KMS-11 (cell line): Measurements from ENCODE around the gene ATP10B.

Source experiments
- H2AFZ ChIP-seq: fragments of 200-600 bp; sonication (generic); 2 replicates; pipeline ENCODE4 v1.6.1; 2016; ENCODE audit warnings: antibody characterized with exemption, mixed run types, low read depth
- H3K27ac ChIP-seq: fragments of 200-600 bp; sonication (generic); 2 replicates; pipeline ENCODE4 v1.6.1; 2016; ENCODE audit warnings: mild to moderate bottlenecking, mixed run types
- H3K27me3 ChIP-seq: fragments of 200-600 bp; sonication (generic); 2 replicates; pipeline ENCODE4 v1.6.1; 2017; ENCODE audit warnings: mild to moderate bottlenecking, low read depth, mixed run types, moderate library complexity; ENCODE audit not compliant: insufficient read depth
- H3K36me3 ChIP-seq: fragments of 200-600 bp; sonication (generic); 2 replicates; pipeline ENCODE4 v1.6.1; 2017; ENCODE audit warnings: mild to moderate bottlenecking, mixed run types; ENCODE audit not compliant: insufficient read depth
- H3K4me1 ChIP-seq: fragments of 200-600 bp; sonication (generic); 2 replicates; pipeline ENCODE4 v1.6.1; 2016; ENCODE audit warnings: mild to moderate bottlenecking, low read depth, mixed run types; ENCODE audit not compliant: poor library complexity, severe bottlenecking
- H3K4me2 ChIP-seq: fragments of 200-600 bp; sonication (generic); 2 replicates; pipeline ENCODE4 v1.7.0; 2016; ENCODE audit warnings: mild to moderate bottlenecking, mixed run types
- H3K4me3 ChIP-seq: fragments of 200-600 bp; sonication (generic); IDR thresholded peaks from 2 replicates; pipeline ENCODE4 v1.6.1; 2017; ENCODE audit warnings: low read depth, low read length, mixed read lengths; ENCODE audit not compliant: insufficient read depth
- H3K79me2 ChIP-seq: fragments of 200-600 bp; sonication (generic); 2 replicates; pipeline ENCODE4 v1.6.1; 2016; ENCODE audit warnings: low read depth, mixed run types; ENCODE audit not compliant: insufficient read depth
- H3K9ac ChIP-seq: fragments of 200-600 bp; sonication (generic); 2 replicates; pipeline ENCODE4 v1.6.1; 2016; ENCODE audit warnings: mild to moderate bottlenecking, mixed run types
- H4K20me1 ChIP-seq: fragments of 200-600 bp; sonication (generic); 2 replicates; pipeline ENCODE4 v1.6.1; 2016; ENCODE audit warnings: mild to moderate bottlenecking, mixed run types; ENCODE audit not compliant: insufficient read depth
- TF ChIP-seq, protein P1 (sequence below): fragments of 200-600 bp; sonication (generic); conservative IDR thresholded peaks from 2 replicates; pipeline ENCODE4 v1.6.1; 2017; ENCODE audit warnings: low read depth, mild to moderate bottlenecking, antibody characterized with exemption, low read length, moderate library complexity, mixed read lengths

ATP10B gene

DNA sequence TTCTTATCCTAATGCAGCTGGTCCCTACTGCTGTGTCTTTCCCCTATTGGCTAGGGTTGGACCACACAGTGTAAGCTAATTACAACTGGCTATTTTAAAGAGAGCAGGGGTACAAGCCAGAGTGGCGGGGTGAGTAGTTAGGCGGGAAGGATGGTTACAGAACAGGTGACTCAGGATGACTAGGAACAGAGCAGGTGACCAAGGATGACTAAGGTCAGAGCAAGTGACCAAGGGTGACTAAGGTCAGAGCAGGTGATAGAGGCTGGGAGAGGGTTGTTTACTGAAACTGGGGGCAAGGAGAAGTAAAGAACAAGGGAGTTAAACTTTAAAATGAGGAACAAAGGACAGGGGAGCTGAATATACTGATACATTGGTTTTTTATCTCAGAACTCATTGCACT, 304.9 kb downstream of the ATP10B start:
- Histone ChIP-seq H3K4me2 (no peak overlapping the region), H3K79me2 (no peaks in the 10 kb centered on the region), H3K9ac (no peak overlapping the region), H3K27ac (no peak overlapping the region), H3K4me1 (no peaks in the 10 kb centered on the region), H2AFZ (no peak overlapping the region), H3K4me3 (no peak overlapping the region), H4K20me1 (no peaks in the 10 kb centered on the region), H3K36me3 (no peaks in the 10 kb centered on the region), H3K27me3 (no peaks in the 10 kb centered on the region)
- TF ChIP-seq, protein P1, sequence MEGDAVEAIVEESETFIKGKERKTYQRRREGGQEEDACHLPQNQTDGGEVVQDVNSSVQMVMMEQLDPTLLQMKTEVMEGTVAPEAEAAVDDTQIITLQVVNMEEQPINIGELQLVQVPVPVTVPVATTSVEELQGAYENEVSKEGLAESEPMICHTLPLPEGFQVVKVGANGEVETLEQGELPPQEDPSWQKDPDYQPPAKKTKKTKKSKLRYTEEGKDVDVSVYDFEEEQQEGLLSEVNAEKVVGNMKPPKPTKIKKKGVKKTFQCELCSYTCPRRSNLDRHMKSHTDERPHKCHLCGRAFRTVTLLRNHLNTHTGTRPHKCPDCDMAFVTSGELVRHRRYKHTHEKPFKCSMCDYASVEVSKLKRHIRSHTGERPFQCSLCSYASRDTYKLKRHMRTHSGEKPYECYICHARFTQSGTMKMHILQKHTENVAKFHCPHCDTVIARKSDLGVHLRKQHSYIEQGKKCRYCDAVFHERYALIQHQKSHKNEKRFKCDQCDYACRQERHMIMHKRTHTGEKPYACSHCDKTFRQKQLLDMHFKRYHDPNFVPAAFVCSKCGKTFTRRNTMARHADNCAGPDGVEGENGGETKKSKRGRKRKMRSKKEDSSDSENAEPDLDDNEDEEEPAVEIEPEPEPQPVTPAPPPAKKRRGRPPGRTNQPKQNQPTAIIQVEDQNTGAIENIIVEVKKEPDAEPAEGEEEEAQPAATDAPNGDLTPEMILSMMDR, result no peak

DNA sequence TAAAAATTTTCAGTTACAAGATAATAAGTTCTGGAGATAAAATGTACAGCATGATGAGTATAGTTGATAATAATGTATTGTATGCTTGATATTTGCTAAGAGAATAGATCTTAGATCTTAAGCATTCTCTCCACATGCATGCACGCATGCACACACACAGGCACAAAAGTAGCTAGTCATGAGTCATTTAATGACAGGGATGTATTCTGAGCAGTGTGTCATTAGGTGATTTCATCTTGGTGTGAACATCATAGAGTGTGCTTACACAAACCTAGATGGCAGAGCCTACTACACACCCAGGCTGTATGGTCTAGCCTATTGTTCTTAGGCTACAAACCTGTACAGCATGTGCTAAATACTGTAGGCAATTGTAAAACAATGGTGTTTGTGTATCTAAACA, 306.2 kb downstream of the ATP10B start:
- Histone ChIP-seq H4K20me1 (no peaks in the 10 kb centered on the region), H3K79me2 (no peaks in the 10 kb centered on the region), H3K27me3 (no peaks in the 10 kb centered on the region), H3K4me1 (no peaks in the 10 kb centered on the region), H3K4me2 (no peak overlapping the region), H3K4me3 (no peak overlapping the region), H3K9ac (no peak overlapping the region), H3K27ac (no peak overlapping the region), H2AFZ (no peak overlapping the region), H3K36me3 (no peaks in the 10 kb centered on the region)
- TF ChIP-seq, protein P1, result no peak

DNA sequence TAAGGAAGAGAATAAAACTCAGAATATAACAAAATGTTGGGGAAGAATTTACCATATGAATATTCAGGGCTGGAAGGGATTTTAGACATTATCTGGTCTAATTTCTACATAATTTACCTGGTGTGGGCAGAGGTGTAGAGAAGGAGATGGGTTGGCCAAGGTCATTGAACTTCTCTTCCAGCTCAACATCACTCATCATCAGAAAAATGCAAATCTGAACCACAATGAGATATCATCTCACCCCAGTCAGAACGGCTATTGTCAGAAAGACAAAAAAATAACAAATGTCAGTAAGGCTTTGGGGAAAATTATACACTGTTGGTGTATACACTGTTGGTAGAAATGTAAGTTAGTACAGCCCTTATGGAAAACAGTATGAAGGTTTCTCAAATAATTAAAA, 308.6 kb downstream of the ATP10B start:
- Histone ChIP-seq H3K4me3 (no peak overlapping the region), H3K4me1 (no peaks in the 10 kb centered on the region), H4K20me1 (no peaks in the 10 kb centered on the region), H3K79me2 (no peaks in the 10 kb centered on the region), H3K4me2 (no peak overlapping the region), H3K9ac (no peak overlapping the region), H3K36me3 (no peaks in the 10 kb centered on the region), H2AFZ (no peak overlapping the region), H3K27me3 (no peaks in the 10 kb centered on the region), H3K27ac (no peak overlapping the region)
- TF ChIP-seq, protein P1, result no peak

DNA sequence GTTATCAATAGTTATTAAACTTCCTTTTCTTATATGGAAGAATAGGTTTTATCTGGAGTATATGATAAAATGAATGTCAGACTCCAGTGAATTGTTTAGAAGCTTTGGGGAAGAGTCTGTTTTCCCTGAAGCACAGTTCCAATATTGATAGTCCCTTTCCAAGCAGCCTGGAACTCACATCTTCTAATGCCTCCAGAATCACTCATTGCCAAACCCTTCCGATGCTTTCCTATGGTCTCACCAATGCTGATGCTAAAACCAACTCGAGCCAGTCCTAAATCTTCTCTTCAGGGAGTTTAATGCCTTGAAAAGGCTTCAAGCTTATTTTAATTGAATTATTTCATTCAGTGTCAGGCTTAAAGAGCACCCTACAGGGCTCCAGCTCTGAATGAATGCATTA, 309.2 kb downstream of the ATP10B start:
- Histone ChIP-seq H3K4me2 (no peak overlapping the region), H2AFZ (no peak overlapping the region), H3K79me2 (no peaks in the 10 kb centered on the region), H3K27me3 (no peaks in the 10 kb centered on the region), H3K9ac (no peak overlapping the region), H4K20me1 (no peaks in the 10 kb centered on the region), H3K36me3 (no peaks in the 10 kb centered on the region), H3K27ac (no peak overlapping the region), H3K4me1 (no peaks in the 10 kb centered on the region), H3K4me3 (no peak overlapping the region)
- TF ChIP-seq, protein P1, result no peak
